ENCODE measurements around the gene ITGB1BP1. TPM values are rescaled to one million over a fixed set of nuclear protein-coding genes. Genes with fewer than 3 reads are reported as not detected.

ITGB1BP1 gene
- total and polyA plus RNA-seq, 2 of the 13 experiments (the other 11 are each of a cell fraction or from before 2014, with no cell fraction given): 106 to 108 TPM

- H3K36me3 ChIP-seq (replicated peaks in 1 of 2; ENCODE audit: control insufficient read depth in 1 of 2, insufficient read depth in 2 of 2, low read length in 2 of 2): peaks cover 0 to 14% of the 10 kb centered on the region in 2 experiments; a peak in 3 of 5 replicates
- H3K27me3 ChIP-seq (ENCODE audit: control insufficient read depth in 1 of 2, insufficient read depth in 2 of 2, low read length in 2 of 2): no peaks in the 10 kb centered on the region; a peak in 1 of 5 replicates
- H3K27ac ChIP-seq (ENCODE audit: extremely low read length, insufficient read depth, low read length): peak overlapping the region; percentile 58
- no peaks in the 10 kb centered on the region for H4K20me1 ChIP-seq (ENCODE audit: insufficient read depth, low read length)
- no peak overlapping the region for H2AFZ ChIP-seq (ENCODE audit: low read length)
- ChIA-PET POLR2A (interaction anchor here (1.2 kb wide), 1 partner anchor 56 kb away, joined by 3 read pairs; no protein-coding TSS in a partner anchor), CTCF (ENCODE audit: low intra/inter-chr PET ratio, low total read pairs) (no interaction called here)
- peak overlapping the region; percentile 83 for H3K4me2 ChIP-seq (ENCODE audit: low read depth, low read length)
- H3K9me3 ChIP-seq (ENCODE audit: low read length): no peaks in the 10 kb centered on the region
- peak overlapping the region; percentile 57 for H3K9ac ChIP-seq (ENCODE audit: insufficient read depth, low read depth, low read length)
- in situ Hi-C loops (cut with HindIII; ENCODE audit: extremely low pct_ligation_motif_present, low pct_unique_long_range_greater_than_20kb) (loop anchor here (5.0 kb wide), 1 partner anchor 33 kb away; no protein-coding TSS in a partner anchor), intact Hi-C loops (cut with micrococcal nuclease; ENCODE audit: unreplicated experiment) (loop anchor here (1.0 to 5.0 kb wide), 2 partner anchors 87 to 137 kb away; partner anchors contain the start of gene ADAM17)
- no TSS peak for BruUV-seq (replicated peaks)
- DNase-seq (ENCODE audit: low spot score) (peak; percentile 39), FAIRE-seq (peak; percentile 42), ATAC-seq (peak; percentile 15; the same call in 2 of the 3 replicates)
- peaks cover 54% of the 10 kb centered on the region for H3K4me1 ChIP-seq (ENCODE audit: insufficient read depth, low read length)
- peak overlapping the region in 2 of 3 experiments; percentile 35 to 53; a peak in 3 of 6 replicates for H3K4me3 ChIP-seq (replicated peaks in 1 of 3; ENCODE audit: insufficient read depth in 1 of 3, low read depth in 2 of 3, low read length in 3 of 3)
- WGBS (ENCODE audit: low lambda C conversion rate): 10% methylated on average over 10 of the region's 10 CpGs
- H3K79me2 ChIP-seq (ENCODE audit: insufficient read depth, low read length): peaks cover 59% of the 10 kb centered on the region
- TF ChIP-seq MED1 (CRISPR knock-in tag; IDR thresholded peaks at IDR 0.05) (peak; percentile 28; the same call in 1 of the 2 replicates), AKAP8 (CRISPR knock-in tag; IDR thresholded peaks at IDR 0.05) (no peak), STAG1 (CRISPR knock-in tag; IDR thresholded peaks at IDR 0.05) (0 out of 2 replicates have a peak, but pooled peaks have one; percentile 9), ZNF572 (CRISPR knock-in tag; IDR thresholded peaks at IDR 0.05) (no peak), ZNF776 (CRISPR knock-in tag; IDR thresholded peaks at IDR 0.05) (no peak), ZNF350 (CRISPR knock-in tag; IDR thresholded peaks at IDR 0.05; ENCODE audit: borderline replicate concordance, low read depth) (0 out of 2 replicates have a peak, but pooled peaks have one; percentile 27), ZNF546 (CRISPR knock-in tag; conservative IDR thresholded peaks at IDR 0.05) (no peak), HDAC2 (CRISPR knock-in tag; IDR thresholded peaks at IDR 0.05) (0 out of 2 replicates have a peak, but pooled peaks have one; percentile 46), TERF1 (CRISPR knock-in tag; IDR thresholded peaks at IDR 0.05) (no peak), ZNF629 (CRISPR knock-in tag; conservative IDR thresholded peaks at IDR 0.05) (peak; percentile 94), HNF4A (CRISPR knock-in tag; IDR thresholded peaks at IDR 0.05) (peak; percentile 78), ZNF639 (CRISPR knock-in tag; conservative IDR thresholded peaks at IDR 0.05) (no peak)
- TF ChIP-seq, protein P1, sequence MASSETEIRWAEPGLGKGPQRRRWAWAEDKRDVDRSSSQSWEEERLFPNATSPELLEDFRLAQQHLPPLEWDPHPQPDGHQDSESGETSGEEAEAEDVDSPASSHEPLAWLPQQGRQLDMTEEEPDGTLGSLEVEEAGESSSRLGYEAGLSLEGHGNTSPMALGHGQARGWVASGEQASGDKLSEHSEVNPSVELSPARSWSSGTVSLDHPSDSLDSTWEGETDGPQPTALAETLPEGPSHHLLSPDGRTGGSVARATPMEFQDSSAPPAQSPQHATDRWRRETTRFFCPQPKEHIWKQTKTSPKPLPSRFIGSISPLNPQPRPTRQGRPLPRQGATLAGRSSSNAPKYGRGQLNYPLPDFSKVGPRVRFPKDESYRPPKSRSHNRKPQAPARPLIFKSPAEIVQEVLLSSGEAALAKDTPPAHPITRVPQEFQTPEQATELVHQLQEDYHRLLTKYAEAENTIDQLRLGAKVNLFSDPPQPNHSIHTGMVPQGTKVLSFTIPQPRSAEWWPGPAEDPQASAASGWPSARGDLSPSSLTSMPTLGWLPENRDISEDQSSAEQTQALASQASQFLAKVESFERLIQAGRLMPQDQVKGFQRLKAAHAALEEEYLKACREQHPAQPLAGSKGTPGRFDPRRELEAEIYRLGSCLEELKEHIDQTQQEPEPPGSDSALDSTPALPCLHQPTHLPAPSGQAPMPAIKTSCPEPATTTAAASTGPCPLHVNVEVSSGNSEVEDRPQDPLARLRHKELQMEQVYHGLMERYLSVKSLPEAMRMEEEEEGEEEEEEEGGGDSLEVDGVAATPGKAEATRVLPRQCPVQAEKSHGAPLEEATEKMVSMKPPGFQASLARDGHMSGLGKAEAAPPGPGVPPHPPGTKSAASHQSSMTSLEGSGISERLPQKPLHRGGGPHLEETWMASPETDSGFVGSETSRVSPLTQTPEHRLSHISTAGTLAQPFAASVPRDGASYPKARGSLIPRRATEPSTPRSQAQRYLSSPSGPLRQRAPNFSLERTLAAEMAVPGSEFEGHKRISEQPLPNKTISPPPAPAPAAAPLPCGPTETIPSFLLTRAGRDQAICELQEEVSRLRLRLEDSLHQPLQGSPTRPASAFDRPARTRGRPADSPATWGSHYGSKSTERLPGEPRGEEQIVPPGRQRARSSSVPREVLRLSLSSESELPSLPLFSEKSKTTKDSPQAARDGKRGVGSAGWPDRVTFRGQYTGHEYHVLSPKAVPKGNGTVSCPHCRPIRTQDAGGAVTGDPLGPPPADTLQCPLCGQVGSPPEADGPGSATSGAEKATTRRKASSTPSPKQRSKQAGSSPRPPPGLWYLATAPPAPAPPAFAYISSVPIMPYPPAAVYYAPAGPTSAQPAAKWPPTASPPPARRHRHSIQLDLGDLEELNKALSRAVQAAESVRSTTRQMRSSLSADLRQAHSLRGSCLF (CRISPR knock-in tag; IDR thresholded peaks at IDR 0.05; ENCODE audit: borderline replicate concordance): no peak
- TF ChIP-seq, protein P2, sequence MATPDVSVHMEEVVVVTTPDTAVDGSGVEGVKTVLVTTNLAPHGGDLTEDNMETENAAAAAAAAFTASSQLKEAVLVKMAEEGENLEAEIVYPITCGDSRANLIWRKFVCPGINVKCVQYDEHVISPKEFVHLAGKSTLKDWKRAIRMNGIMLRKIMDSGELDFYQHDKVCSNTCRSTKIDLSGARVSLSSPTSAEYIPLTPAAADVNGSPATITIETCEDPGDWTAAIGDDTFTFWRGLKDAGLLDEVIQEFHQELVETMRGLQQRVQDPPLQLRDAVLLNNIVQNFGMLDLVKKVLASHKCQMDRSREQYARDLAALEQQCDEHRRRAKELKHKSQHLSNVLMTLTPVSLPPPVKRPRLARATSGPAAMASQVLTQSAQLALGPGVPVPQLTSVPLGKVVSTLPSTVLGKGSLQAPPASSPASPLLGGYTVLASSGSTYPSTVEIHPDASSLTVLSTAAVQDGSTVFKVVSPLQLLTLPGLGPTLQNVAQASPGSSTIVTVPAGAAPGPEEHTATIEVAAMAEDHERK (CRISPR knock-in tag; IDR thresholded peaks at IDR 0.05; ENCODE audit: low read depth): no peak
Measured at GRCh38 chr2:9420495-9420894, 2.8 kb downstream of the ITGB1BP1 start.

Measured in HepG2 (cell line).